ENCODE measurements around the gene FCHO2. TPM values are rescaled to one million over a fixed set of nuclear protein-coding genes. Genes with fewer than 3 reads are reported as not detected.

The FCHO2 gene
- total and polyA plus RNA-seq, 10 of the 15 experiments (the other 5 are each of a cell fraction or from before 2014, with no cell fraction given), result 0.05 to 1.4 (median 0.18) TPM

DNA sequence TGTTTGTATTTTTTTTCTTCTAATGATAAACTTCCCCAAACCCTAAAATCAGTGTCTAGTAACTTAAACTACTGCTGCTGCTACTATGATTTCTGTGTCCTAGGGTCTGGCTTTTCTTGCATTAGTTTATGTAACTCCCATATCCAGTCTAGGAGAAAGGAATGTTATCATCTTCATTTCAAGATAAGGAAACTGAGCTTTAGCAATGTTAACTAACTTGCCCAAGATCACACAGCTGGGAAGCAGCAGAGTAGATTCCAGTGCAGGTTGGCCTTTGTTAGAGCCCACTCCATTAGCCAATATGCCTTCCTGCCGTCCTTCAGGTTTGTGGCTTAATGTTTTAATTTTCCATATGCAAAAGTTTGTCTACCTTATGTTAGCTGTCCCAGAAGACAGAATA lies 175.0 kb downstream of the FCHO2 start:
- H3K9me3 ChIP-seq (replicated peaks; ENCODE audit: control insufficient read depth, insufficient read depth, low read length), result no peaks in the 10 kb centered on the region
- H3K4me2 ChIP-seq (ENCODE audit: control insufficient read depth, insufficient read depth), result no peak overlapping the region
- H3K27me3 ChIP-seq (replicated peaks in 1 of 2; ENCODE audit: control insufficient read depth in 2 of 2, insufficient read depth in 2 of 2, low read length in 1 of 2), result 0 out of 4 replicates have a peak, but pooled peaks cover 0 to 2% of the 10 kb centered on the region in 2 experiments
- intact Hi-C loops (cut with micrococcal nuclease; ENCODE audit: unreplicated experiment), result no loop called here
- in situ Hi-C loops (cut with MboI), result no loop called here
- H3K9ac ChIP-seq (ENCODE audit: control insufficient read depth, insufficient read depth, low read length), result no peak overlapping the region
- no peaks in the 10 kb centered on the region for H4K20me1 ChIP-seq (ENCODE audit: control insufficient read depth, insufficient read depth)
- no peak overlapping the region for H3K27ac ChIP-seq (ENCODE audit: control insufficient read depth, insufficient read depth)
- no peak overlapping the region for H2AFZ ChIP-seq (ENCODE audit: control insufficient read depth, low read depth, low read length)
- no peak for FAIRE-seq
- ChIA-PET CTCF (interaction anchor here (0.6 kb wide), 1 partner anchor 36 kb away, joined by 7 read pairs; no protein-coding TSS in a partner anchor), RAD21 (ENCODE audit: unreplicated experiment) (no interaction called here), POLR2A (no interaction called here), SMC1A (ENCODE audit: uncharacterized antibody, unreplicated experiment) (no interaction called here)
- no TSS peak for BruUV-seq (replicated peaks)
- 42% methylated on average over 1 of the region's 1 CpG for WGBS (ENCODE audit: insufficient coverage, insufficient replicate concordance, low lambda C conversion rate, missing lambda C conversion rate)
- DNase-seq (ENCODE audit: low read depth, low spot score), result no peak
- no peaks in the 10 kb centered on the region for H3K4me1 ChIP-seq (ENCODE audit: control insufficient read depth, insufficient read depth, low read length)
- no peak overlapping the region for H3K4me3 ChIP-seq
- no peak for ATAC-seq
- TF ChIP-seq BCL3 (IDR thresholded peaks at IDR 0.05; ENCODE audit: borderline replicate concordance, insufficient read depth, low read depth, low read length, poor library complexity, severe bottlenecking) (no peak), SREBF2 (IDR thresholded peaks at IDR 0.05; ENCODE audit: low read length) (no peak), CBX5 (IDR thresholded peaks at IDR 0.05; ENCODE audit: low read depth) (no peak), RAD51 (IDR thresholded peaks at IDR 0.05) (no peak), SUPT20H (IDR thresholded peaks at IDR 0.05; ENCODE audit: borderline replicate concordance, control insufficient read depth, low read depth, low read length) (no peak), E4F1 (IDR thresholded peaks at IDR 0.05; ENCODE audit: borderline replicate concordance, partially characterized antibody) (no peak), TARDBP (IDR thresholded peaks at IDR 0.05; ENCODE audit: borderline replicate concordance) (no peak), EGR1 (IDR thresholded peaks at IDR 0.05; ENCODE audit: borderline replicate concordance in 1 of 2, low read depth in 2 of 2, low read length in 2 of 2) (no peak)
- no peaks in the 10 kb centered on the region for H3K79me2 ChIP-seq (ENCODE audit: control insufficient read depth, insufficient read depth, low read length)
- H3K36me3 ChIP-seq (ENCODE audit: control insufficient read depth in 2 of 2, insufficient read depth in 2 of 2, low read length in 1 of 2), result no peaks in the 10 kb centered on the region

Measured in GM12878 (cell line).